Suprapubic skin (tissue), 4 donors: ENCODE results near the gene ACER3.

ENCODE experiments used
- EP300 ChIP-seq: sonication (generic); formaldehyde crosslinking; IDR thresholded peaks from one replicate; pipeline ENCODE4 v1.6.1; 2017; ENCODE audit warnings: antibody characterized with exemption
- POLR2AphosphoS5 ChIP-seq, 3 donors: sonication (generic); formaldehyde crosslinking; IDR thresholded peaks; one replicate each; pipeline ENCODE4 v1.6.1; 2017; ENCODE audit warnings: antibody characterized with exemption in 3 of 3
- TF ChIP-seq, protein P1 (sequence below), 2 donors: fragments of 200-600 bp in 1 of 2; fragments of 450-650 bp in 1 of 2; sonication (generic) in 1 of 2; IDR thresholded peaks; one replicate each; pipeline ENCODE4 v1.5.1; 2016 to 2019; ENCODE audit warnings: antibody characterized with exemption in 2 of 2, mild to moderate bottlenecking in 1 of 2, moderate library complexity in 1 of 2

DNA sequence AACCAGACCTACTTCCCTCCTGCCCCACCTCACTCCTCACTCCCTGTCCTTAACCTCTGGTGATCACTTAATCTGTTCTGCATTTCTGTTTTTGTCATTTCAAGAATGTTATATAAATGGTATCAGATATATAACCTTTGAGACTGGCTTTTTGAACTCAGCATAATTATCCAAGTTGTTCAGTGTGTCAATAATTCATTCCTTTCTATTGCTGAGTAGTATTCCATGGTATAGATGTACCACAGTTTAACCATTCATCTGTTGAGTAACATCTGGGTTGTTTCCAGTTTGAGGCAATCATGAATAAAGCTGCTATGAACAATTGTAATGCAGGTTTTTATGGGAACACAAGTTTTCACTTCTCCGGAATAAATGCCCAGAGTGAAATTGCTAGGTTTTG is 138.9 kb downstream of the ACER3 start:
- TF ChIP-seq, protein P1, sequence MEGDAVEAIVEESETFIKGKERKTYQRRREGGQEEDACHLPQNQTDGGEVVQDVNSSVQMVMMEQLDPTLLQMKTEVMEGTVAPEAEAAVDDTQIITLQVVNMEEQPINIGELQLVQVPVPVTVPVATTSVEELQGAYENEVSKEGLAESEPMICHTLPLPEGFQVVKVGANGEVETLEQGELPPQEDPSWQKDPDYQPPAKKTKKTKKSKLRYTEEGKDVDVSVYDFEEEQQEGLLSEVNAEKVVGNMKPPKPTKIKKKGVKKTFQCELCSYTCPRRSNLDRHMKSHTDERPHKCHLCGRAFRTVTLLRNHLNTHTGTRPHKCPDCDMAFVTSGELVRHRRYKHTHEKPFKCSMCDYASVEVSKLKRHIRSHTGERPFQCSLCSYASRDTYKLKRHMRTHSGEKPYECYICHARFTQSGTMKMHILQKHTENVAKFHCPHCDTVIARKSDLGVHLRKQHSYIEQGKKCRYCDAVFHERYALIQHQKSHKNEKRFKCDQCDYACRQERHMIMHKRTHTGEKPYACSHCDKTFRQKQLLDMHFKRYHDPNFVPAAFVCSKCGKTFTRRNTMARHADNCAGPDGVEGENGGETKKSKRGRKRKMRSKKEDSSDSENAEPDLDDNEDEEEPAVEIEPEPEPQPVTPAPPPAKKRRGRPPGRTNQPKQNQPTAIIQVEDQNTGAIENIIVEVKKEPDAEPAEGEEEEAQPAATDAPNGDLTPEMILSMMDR (IDR thresholded peaks at IDR 0.05), result no peak
- TF ChIP-seq EP300 (no peak), POLR2AphosphoS5 (IDR thresholded peaks at IDR 0.05) (no peak)
